ENCODE measurements around the gene GSK3B.

The GSK3B gene

GRCh38 chr3:119810018-119810435, 284.2 kb downstream of the GSK3B start:
- ATAC-seq: peak; percentile 86 to 88

- ATAC-seq: no peak
These were observed 284.8 kb downstream of the GSK3B start for GRCh38 chr3:119809249-119810017.

- no peak for ATAC-seq
These were observed 285.4 kb downstream of the GSK3B start for GRCh38 chr3:119808843-119809242.

GRCh38 chr3:119808244-119808643, 286.0 kb downstream of the GSK3B start:
- ATAC-seq: no peak

GRCh38 chr3:119800844-119801243, 293.4 kb downstream of the GSK3B start:
- no peak for ATAC-seq

GRCh38 chr3:119796785-119797184, 297.5 kb downstream of the GSK3B start:
- no peak for ATAC-seq

- no peak for ATAC-seq
These were observed 297.9 kb downstream of the GSK3B start for GRCh38 chr3:119796368-119796767.

GRCh38 chr3:119795849-119796248, 298.4 kb downstream of the GSK3B start:
- no peak for ATAC-seq

GRCh38 chr3:119794971-119795612, 299.2 kb downstream of the GSK3B start:
- ATAC-seq: no peak

GRCh38 chr3:119794401-119794800, 299.8 kb downstream of the GSK3B start:
- ATAC-seq: no peak

- ATAC-seq: no peak
These were observed 302.0 kb downstream of the GSK3B start for GRCh38 chr3:119792270-119792669.

- ATAC-seq: no peak
These were observed 303.9 kb downstream of the GSK3B start for GRCh38 chr3:119790369-119790768.

GRCh38 chr3:119786409-119786808, 307.8 kb downstream of the GSK3B start:
- no peak for ATAC-seq

GRCh38 chr3:119783883-119784282, 310.4 kb downstream of the GSK3B start:
- ATAC-seq: no peak

- no peak for ATAC-seq
These were observed 311.0 kb downstream of the GSK3B start for GRCh38 chr3:119783255-119783654.

GRCh38 chr3:119782460-119782859, 311.8 kb downstream of the GSK3B start:
- no peak for ATAC-seq

GRCh38 chr3:119781330-119782198, 312.7 kb downstream of the GSK3B start, which contains the start of gene NR1I2:
Gene NR1I2, plus strand, starts transcription at chr3:119782101.
- no peak for ATAC-seq

- ATAC-seq: no peak
These were observed 314.4 kb downstream of the GSK3B start for GRCh38 chr3:119779731-119780383.

GRCh38 chr3:119778811-119779210, 315.4 kb downstream of the GSK3B start:
- no peak for ATAC-seq

- no peak for ATAC-seq
These were observed 316.1 kb downstream of the GSK3B start for GRCh38 chr3:119778176-119778575.

GRCh38 chr3:119776304-119776703, 317.9 kb downstream of the GSK3B start:
- no peak for ATAC-seq

- ATAC-seq: no peak
These were observed 319.8 kb downstream of the GSK3B start for GRCh38 chr3:119774444-119774843.
